Measurements from ENCODE around the gene EFCAB7.

DNA sequence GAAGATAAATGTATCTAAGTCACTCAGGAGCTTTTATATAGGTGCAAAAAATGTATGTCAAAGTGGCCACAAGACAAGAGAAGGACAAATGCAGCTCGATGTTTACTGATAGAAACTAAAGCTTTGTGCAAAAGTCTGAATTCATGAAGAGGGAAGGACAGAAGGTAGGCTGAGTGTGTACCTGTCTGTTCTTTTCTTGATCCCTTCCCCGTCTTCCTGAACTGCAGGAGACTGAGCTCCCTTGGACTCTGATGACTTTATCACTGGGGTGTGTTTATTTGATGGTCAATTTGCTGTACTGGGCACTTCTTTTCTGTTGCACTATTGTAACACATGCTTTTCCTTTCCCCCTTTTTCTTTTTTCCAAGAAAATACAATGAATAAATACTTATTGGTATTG is 25.7 kb upstream of the EFCAB7 start:
- no peak for TF ChIP-seq POLR2AphosphoS5 (IDR thresholded peaks at IDR 0.05; ENCODE audit: low read depth, low read length)
- TF ChIP-seq SIN3A (IDR thresholded peaks at IDR 0.05; ENCODE audit: borderline replicate concordance, insufficient read depth, low read length): no peak
- TF ChIP-seq, protein P1, sequence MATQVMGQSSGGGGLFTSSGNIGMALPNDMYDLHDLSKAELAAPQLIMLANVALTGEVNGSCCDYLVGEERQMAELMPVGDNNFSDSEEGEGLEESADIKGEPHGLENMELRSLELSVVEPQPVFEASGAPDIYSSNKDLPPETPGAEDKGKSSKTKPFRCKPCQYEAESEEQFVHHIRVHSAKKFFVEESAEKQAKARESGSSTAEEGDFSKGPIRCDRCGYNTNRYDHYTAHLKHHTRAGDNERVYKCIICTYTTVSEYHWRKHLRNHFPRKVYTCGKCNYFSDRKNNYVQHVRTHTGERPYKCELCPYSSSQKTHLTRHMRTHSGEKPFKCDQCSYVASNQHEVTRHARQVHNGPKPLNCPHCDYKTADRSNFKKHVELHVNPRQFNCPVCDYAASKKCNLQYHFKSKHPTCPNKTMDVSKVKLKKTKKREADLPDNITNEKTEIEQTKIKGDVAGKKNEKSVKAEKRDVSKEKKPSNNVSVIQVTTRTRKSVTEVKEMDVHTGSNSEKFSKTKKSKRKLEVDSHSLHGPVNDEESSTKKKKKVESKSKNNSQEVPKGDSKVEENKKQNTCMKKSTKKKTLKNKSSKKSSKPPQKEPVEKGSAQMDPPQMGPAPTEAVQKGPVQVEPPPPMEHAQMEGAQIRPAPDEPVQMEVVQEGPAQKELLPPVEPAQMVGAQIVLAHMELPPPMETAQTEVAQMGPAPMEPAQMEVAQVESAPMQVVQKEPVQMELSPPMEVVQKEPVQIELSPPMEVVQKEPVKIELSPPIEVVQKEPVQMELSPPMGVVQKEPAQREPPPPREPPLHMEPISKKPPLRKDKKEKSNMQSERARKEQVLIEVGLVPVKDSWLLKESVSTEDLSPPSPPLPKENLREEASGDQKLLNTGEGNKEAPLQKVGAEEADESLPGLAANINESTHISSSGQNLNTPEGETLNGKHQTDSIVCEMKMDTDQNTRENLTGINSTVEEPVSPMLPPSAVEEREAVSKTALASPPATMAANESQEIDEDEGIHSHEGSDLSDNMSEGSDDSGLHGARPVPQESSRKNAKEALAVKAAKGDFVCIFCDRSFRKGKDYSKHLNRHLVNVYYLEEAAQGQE (IDR thresholded peaks at IDR 0.05; ENCODE audit: insufficient read depth in 1 of 2, low read depth in 2 of 2, low read length in 2 of 2): no peak
